K562 (cell line): Measurements from ENCODE around the gene SENP8. TPM values are rescaled to one million over a fixed set of nuclear protein-coding genes. Genes with fewer than 3 reads are reported as not detected.

ENCODE experiments used
- ARID2 ChIP-seq: fragments of 450-650 bp; IDR thresholded peaks from 2 replicates; pipeline ENCODE4 v1.6.1; 2017; ENCODE audit warnings: antibody characterized with exemption, mild to moderate bottlenecking
- ATF7 ChIP-seq: fragments of 450-650 bp; IDR thresholded peaks from 2 replicates; pipeline ENCODE4 v1.7.1; 2014; ENCODE audit warnings: mild to moderate bottlenecking, moderate library complexity
- BDP1 ChIP-seq: IDR thresholded peaks from 3 replicates; pipeline ENCODE4 v1.6.1; 2011; ENCODE audit not compliant: insufficient read length, insufficient read depth
- CXXC5 ChIP-seq: fragments of 250-450 bp; sonication (Bioruptor Pico); IDR thresholded peaks from 2 replicates; pipeline ENCODE4 v1.8.0; 2022; ENCODE audit warnings: inconsistent platforms, mild to moderate bottlenecking, moderate library complexity
- ELF2 ChIP-seq: fragments of 250-450 bp; sonication (Bioruptor Pico); IDR thresholded peaks from 2 replicates; pipeline ENCODE4 v1.5.0; 2021; ENCODE audit warnings: mild to moderate bottlenecking
- HIVEP1 ChIP-seq: fragments of 250-450 bp; sonication (Bioruptor Pico); IDR thresholded peaks from 2 replicates; pipeline ENCODE4 v1.4.0; 2020; ENCODE audit warnings: mild to moderate bottlenecking
- KLF16 ChIP-seq: IDR thresholded peaks from 2 replicates; pipeline ENCODE4 v1.6.1; 2016; ENCODE audit warnings: antibody characterized with exemption
- L3MBTL2 ChIP-seq: fragments of 450-650 bp; IDR thresholded peaks from 2 replicates; pipeline ENCODE4 v1.6.1; 2016; ENCODE audit warnings: mild to moderate bottlenecking, moderate library complexity
- MBD2 ChIP-seq: sonication (generic); IDR thresholded peaks from 2 replicates; pipeline ENCODE4 v1.6.1; 2016; ENCODE audit warnings: low read depth, borderline replicate concordance
- NUFIP1 ChIP-seq: fragments of 450-650 bp; IDR thresholded peaks from 2 replicates; pipeline ENCODE4 v1.6.1; 2018; ENCODE audit not compliant: partially characterized antibody
- PHF8 ChIP-seq: fragments of 200-600 bp; sonication (generic); IDR thresholded peaks from 2 replicates; pipeline ENCODE4 v1.6.1; 2012; ENCODE audit warnings: mixed run types, mild to moderate bottlenecking, inconsistent platforms, low read length, moderate library complexity, borderline replicate concordance
- PHTF2 ChIP-seq: fragments of 250-450 bp; sonication (Bioruptor Pico); IDR thresholded peaks from 2 replicates; pipeline ENCODE4 v1.5.0; 2021; ENCODE audit warnings: mild to moderate bottlenecking
- POLR2A ChIP-seq: fragments of 450-650 bp; conservative IDR thresholded peaks from 2 replicates; pipeline ENCODE4 v1.6.1; 2016
- PPARD ChIP-seq: fragments of 250-450 bp; sonication (Bioruptor Pico); IDR thresholded peaks from 2 replicates; pipeline ENCODE4 v1.8.0; 2022; ENCODE audit warnings: inconsistent platforms, mild to moderate bottlenecking, moderate library complexity
- RBM22 ChIP-seq: fragments of 200-400 bp; formaldehyde crosslinking; IDR thresholded peaks from 2 replicates; pipeline ENCODE4 v1.6.1; 2018; ENCODE audit warnings: low read length, low read depth; ENCODE audit not compliant: poor library complexity, severe bottlenecking
- RFX1 ChIP-seq: fragments of 450-650 bp; IDR thresholded peaks from 2 replicates; pipeline ENCODE4 v1.6.1; 2016; ENCODE audit warnings: mild to moderate bottlenecking, moderate library complexity
- TEAD1 ChIP-seq, 2 experiments: fragments of 450-650 bp in 1 of 2; sonication (generic) in 1 of 2; formaldehyde crosslinking; IDR thresholded peaks; 2 replicates each; pipeline versions ENCODE4 v1.4.0 to v1.8.0; 2020 to 2022; ENCODE audit warnings: mild to moderate bottlenecking in 2 of 2, missing genetic modification reagents in 1 of 2
- ZC3H4 ChIP-seq: sonication (generic); formaldehyde crosslinking; IDR thresholded peaks from 2 replicates; pipeline ENCODE4 v1.9.0; 2021; ENCODE audit warnings: missing genetic modification reagents, borderline replicate concordance
- ZNF436 ChIP-seq: fragments of 250-450, 450-650 bp; sonication (Bioruptor Pico); formaldehyde crosslinking; IDR thresholded peaks from 2 replicates; pipeline ENCODE4 v1.7.0; 2020; ENCODE audit warnings: mild to moderate bottlenecking
- ZNF584 ChIP-seq: fragments of 200-800 bp; sonication (Bioruptor generic); IDR thresholded peaks from 2 replicates; pipeline ENCODE4 v1.6.1; 2016; ENCODE audit warnings: low read depth, mild to moderate bottlenecking, missing genetic modification characterization, missing compliant biosample characterization
- polyA plus RNA-seq, 8 experiments: library from polyadenylated mRNA; depleted of rRNA in 4 of 8; stranded (reverse) in 5 of 8; unstranded in 3 of 8; fragments of >200 nt; fragmentation: Nextera tagmentation in 2 of 8; fragmentation: Illumina TruSeq in 1 of 8; extraction: Ambion mirVana in 2 of 8; extraction: Trizol in 1 of 8; gene quantifications; 2 replicates each; pipeline versions ENCODE4 v1.2.1 to v1.2.3, GENCODE V29; 2011 to 2014; ENCODE audit warnings: inconsistent platforms in 1 of 8, missing spikeins in 1 of 8
- total RNA-seq, 7 experiments: library from RNA; depleted of rRNA in 6 of 7; stranded (reverse); fragments of >200 nt in 6 of 7; fragmentation: Illumina TruSeq in 2 of 7; extraction: Trizol in 2 of 7; gene quantifications; 2 replicates each; pipeline versions ENCODE4 v1.2.1 to v1.2.3, GENCODE V29; 2011 to 2021; ENCODE audit warnings: low replicate concordance in 1 of 7
- TF ChIP-seq, protein P1 (sequence below): fragments of 250-450 bp; sonication (Bioruptor Pico); IDR thresholded peaks from 2 replicates; pipeline ENCODE4 v1.9.0; 2021; ENCODE audit warnings: mild to moderate bottlenecking, inconsistent platforms
- TF ChIP-seq, protein P2 (sequence below): fragments of 250-450 bp; sonication (Bioruptor Pico); IDR thresholded peaks from 2 replicates; pipeline ENCODE4 v1.5.0; 2021; ENCODE audit warnings: mild to moderate bottlenecking, borderline replicate concordance
- TF ChIP-seq, protein P3 (sequence below): fragments of 450-650 bp; formaldehyde crosslinking; IDR thresholded peaks from 2 replicates; pipeline ENCODE4 v1.4.0; 2020; ENCODE audit warnings: mild to moderate bottlenecking, moderate library complexity

The SENP8 gene
- total and polyA plus RNA-seq, 9 of the 15 experiments (the other 6 are each of a cell fraction or from before 2014, with no cell fraction given), result 1.4 to 5.4 (median 2.4) TPM

DNA sequence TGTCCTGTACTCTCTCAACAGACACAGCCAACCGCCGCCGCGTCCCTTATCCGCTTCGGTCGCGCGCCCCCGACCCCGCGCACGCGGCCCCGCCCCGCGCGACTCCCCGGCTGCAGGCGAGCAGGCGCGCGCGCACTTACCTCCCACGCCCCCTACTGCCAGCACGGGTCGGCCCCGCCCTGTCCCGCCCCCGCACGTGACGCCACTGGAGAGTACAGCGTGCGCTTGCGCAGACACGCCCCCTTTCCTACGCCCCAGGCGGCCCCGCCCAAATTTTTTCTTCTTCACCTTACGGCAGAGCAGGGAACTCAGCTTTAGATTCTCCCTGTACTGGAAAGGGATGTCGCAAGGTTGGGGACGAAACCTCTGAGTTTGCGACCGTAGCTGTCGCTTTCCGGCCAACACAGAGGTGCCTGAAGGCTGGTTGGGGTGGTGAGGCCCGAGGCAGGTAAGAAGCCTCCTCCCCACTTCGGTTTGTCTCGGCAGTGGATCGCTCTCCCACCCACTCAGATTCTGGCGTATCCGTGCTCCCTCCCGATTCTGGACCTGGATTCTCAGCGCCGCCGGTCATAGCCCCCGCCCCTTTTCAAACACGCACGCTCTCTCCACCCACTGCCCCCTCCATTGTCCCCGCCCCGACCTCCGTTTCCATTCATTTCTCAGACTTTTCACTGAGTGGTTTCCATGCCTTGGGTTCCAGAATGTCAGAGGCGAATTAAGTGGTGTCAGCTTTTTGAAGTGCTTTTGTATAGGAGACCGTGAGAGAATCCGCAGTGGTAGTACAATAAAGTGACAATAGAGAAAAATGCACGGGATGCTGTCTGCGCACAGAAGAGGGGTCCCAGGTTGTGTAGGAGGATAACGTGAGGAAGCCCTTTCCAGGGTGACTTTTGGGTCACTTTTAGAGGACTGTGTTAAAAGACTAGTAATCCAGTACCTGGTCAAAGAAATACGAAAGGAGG, at the start of gene SENP8, which contains the start of gene MYO9A (continued):
- TF ChIP-seq, protein P1, sequence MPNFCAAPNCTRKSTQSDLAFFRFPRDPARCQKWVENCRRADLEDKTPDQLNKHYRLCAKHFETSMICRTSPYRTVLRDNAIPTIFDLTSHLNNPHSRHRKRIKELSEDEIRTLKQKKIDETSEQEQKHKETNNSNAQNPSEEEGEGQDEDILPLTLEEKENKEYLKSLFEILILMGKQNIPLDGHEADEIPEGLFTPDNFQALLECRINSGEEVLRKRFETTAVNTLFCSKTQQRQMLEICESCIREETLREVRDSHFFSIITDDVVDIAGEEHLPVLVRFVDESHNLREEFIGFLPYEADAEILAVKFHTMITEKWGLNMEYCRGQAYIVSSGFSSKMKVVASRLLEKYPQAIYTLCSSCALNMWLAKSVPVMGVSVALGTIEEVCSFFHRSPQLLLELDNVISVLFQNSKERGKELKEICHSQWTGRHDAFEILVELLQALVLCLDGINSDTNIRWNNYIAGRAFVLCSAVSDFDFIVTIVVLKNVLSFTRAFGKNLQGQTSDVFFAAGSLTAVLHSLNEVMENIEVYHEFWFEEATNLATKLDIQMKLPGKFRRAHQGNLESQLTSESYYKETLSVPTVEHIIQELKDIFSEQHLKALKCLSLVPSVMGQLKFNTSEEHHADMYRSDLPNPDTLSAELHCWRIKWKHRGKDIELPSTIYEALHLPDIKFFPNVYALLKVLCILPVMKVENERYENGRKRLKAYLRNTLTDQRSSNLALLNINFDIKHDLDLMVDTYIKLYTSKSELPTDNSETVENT, result no peak
- TF ChIP-seq PHF8 (peak; percentile 71; the same call in 1 of the 2 replicates), ELF2 (CRISPR knock-in tag) (no peak), ZNF584 (CRISPR knock-in tag) (no peak), ZC3H4 (CRISPR knock-in tag) (no peak), RBM22 (no peak), ARID2 (no peak), PPARD (CRISPR knock-in tag) (no peak), NUFIP1 (no peak), ZNF436 (CRISPR knock-in tag) (no peak), PHTF2 (CRISPR knock-in tag) (no peak), ATF7 (peak; percentile 63; the same call in 1 of the 2 replicates), POLR2A (peak; percentile 91), MBD2 (peak; percentile 61; the same call in 1 of the 2 replicates), TEAD1 (CRISPR knock-in tag; IDR thresholded peaks at IDR 0.05) (0 out of 4 replicates have a peak, but pooled peaks of 1 of the 2 experiments have one; percentile 53), HIVEP1 (0 out of 2 replicates have a peak, but pooled peaks have one; percentile 33), L3MBTL2 (no peak), KLF16 (no peak), BDP1 (no peak), RFX1 (no peak), CXXC5 (peak; percentile 78; the same call in 1 of the 2 replicates)
- TF ChIP-seq, protein P2, sequence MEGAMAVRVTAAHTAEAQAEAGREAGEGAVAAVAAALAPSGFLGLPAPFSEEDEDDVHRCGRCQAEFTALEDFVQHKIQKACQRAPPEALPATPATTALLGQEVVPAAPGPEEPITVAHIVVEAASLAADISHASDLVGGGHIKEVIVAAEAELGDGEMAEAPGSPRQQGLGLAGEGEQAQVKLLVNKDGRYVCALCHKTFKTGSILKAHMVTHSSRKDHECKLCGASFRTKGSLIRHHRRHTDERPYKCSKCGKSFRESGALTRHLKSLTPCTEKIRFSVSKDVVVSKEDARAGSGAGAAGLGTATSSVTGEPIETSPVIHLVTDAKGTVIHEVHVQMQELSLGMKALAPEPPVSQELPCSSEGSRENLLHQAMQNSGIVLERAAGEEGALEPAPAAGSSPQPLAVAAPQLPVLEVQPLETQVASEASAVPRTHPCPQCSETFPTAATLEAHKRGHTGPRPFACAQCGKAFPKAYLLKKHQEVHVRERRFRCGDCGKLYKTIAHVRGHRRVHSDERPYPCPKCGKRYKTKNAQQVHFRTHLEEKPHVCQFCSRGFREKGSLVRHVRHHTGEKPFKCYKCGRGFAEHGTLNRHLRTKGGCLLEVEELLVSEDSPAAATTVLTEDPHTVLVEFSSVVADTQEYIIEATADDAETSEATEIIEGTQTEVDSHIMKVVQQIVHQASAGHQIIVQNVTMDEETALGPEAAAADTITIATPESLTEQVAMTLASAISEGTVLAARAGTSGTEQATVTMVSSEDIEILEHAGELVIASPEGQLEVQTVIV, result peak; percentile 96
- TF ChIP-seq, protein P3, sequence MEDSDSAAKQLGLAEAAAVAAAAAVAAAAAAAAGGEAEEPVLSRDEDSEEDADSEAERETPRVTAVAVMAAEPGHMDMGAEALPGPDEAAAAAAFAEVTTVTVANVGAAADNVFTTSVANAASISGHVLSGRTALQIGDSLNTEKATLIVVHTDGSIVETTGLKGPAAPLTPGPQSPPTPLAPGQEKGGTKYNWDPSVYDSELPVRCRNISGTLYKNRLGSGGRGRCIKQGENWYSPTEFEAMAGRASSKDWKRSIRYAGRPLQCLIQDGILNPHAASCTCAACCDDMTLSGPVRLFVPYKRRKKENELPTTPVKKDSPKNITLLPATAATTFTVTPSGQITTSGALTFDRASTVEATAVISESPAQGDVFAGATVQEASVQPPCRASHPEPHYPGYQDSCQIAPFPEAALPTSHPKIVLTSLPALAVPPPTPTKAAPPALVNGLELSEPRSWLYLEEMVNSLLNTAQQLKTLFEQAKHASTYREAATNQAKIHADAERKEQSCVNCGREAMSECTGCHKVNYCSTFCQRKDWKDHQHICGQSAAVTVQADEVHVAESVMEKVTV (CRISPR knock-in tag), result no peak
